ENCODE data around the gene GAS2L3. TPM values are rescaled to one million over a fixed set of nuclear protein-coding genes. Genes with fewer than 3 reads are reported as not detected.

The GAS2L3 gene
- total RNA-seq, 1 experiment from 2014 or later, result 11.7 TPM

GRCh38 chr12:100564090-100564489 is 9.4 kb upstream of the GAS2L3 start:
- no peaks in the 10 kb centered on the region for H4K20me1 ChIP-seq (ENCODE audit: control insufficient read depth, insufficient read depth, insufficient read length)
- no peak overlapping the region for H4K8ac ChIP-seq (replicated peaks; ENCODE audit: insufficient read length, low read depth, low read length)
- H2BK5ac ChIP-seq (ENCODE audit: insufficient read length, low read length), result no peak overlapping the region
- no peak overlapping the region for H3K9ac ChIP-seq (ENCODE audit: extremely low read depth, insufficient read length, low read length)
- no peak overlapping the region for H3K14ac ChIP-seq (ENCODE audit: insufficient read depth, low read length)
- no peaks in the 10 kb centered on the region for H3K9me3 ChIP-seq (ENCODE audit: control insufficient read depth, low read depth, low read length)
- no peak overlapping the region for H3K18ac ChIP-seq (ENCODE audit: insufficient read length, low read depth, low read length)
- H3K27me3 ChIP-seq (ENCODE audit: insufficient read depth, low read length), result no peaks in the 10 kb centered on the region
- H3K4me1 Mint-ChIP-seq, result peaks cover 5% of the 10 kb centered on the region in 2 experiments; a peak in 2 of 4 replicates
- peak overlapping the region; percentile 74 for H2AFZ ChIP-seq (ENCODE audit: low read length)
- no peak overlapping the region for H4K5ac ChIP-seq (ENCODE audit: insufficient read length, low read depth, low read length)
- no peak overlapping the region for H2AK5ac ChIP-seq (ENCODE audit: insufficient read length, low read length)
- H3K27ac ChIP-seq (ENCODE audit: insufficient read length, low read depth, low read length), result no peak overlapping the region
- H3K79me1 ChIP-seq (ENCODE audit: insufficient read depth, low read depth, low read length, poor library complexity, severe bottlenecking), result no peaks in the 10 kb centered on the region
- H3K4me3 Mint-ChIP-seq, result no peak overlapping the region
- H3T11ph ChIP-seq (ENCODE audit: low read length), result no peak overlapping the region
- no peaks in the 10 kb centered on the region; the same call in 1 of the 2 replicates for H3K27me3 Mint-ChIP-seq (ENCODE audit: low read depth)
- H3K4me2 ChIP-seq (ENCODE audit: insufficient read depth, insufficient read length, low read length), result no peak overlapping the region
- no peaks in the 10 kb centered on the region for H3K36me3 Mint-ChIP-seq (ENCODE audit: insufficient read depth in 1 of 3, low read depth in 3 of 3)
- no peaks in the 10 kb centered on the region for H3K4me1 ChIP-seq (ENCODE audit: insufficient read depth, low read length)
- H3K9me3 Mint-ChIP-seq, result peaks cover 0 to 4% of the 10 kb centered on the region in 2 experiments; a peak in 1 of 5 replicates
- no peak overlapping the region for H2BK120ac ChIP-seq (ENCODE audit: low read depth, low read length, poor library complexity, severe bottlenecking)
- no peak overlapping the region for H3K23ac ChIP-seq (ENCODE audit: insufficient read length, low read depth, low read length)
- no peak overlapping the region for H2BK12ac ChIP-seq (ENCODE audit: insufficient read length, low read depth, low read length)
- H3K56ac ChIP-seq (ENCODE audit: insufficient read length, low read depth, low read length), result no peak overlapping the region
- WGBS (ENCODE audit: extremely low coverage, insufficient read length, low lambda C conversion rate), result no CpG with 5 or more reads among the region's 2 CpGs
- no peak overlapping the region for H4K91ac ChIP-seq (ENCODE audit: insufficient read length, low read depth, low read length)
- H2BK20ac ChIP-seq (ENCODE audit: low read depth, low read length, poor library complexity, severe bottlenecking), result no peak overlapping the region
- no peak overlapping the region; a peak in 1 of 7 replicates for H3K27ac Mint-ChIP-seq
- no peaks in the 10 kb centered on the region for H3K23me2 ChIP-seq (ENCODE audit: insufficient read length, low read depth, low read length, poor library complexity, severe bottlenecking)
- H2BK15ac ChIP-seq (ENCODE audit: low read depth, low read length), result no peak overlapping the region
- H3K4ac ChIP-seq (ENCODE audit: low read depth, low read length), result no peak overlapping the region
- DNase-seq, result no peak
- no peaks in the 10 kb centered on the region for H3K79me2 ChIP-seq (ENCODE audit: insufficient read depth, low read length)
- TF ChIP-seq CTCF (conservative IDR thresholded peaks at IDR 0.05), result no peak

Measured in H9 (cell line).